Mesendoderm (in vitro differentiated cells): Measurements from ENCODE around the gene TBX3.

Experiments
- DNase-seq: peaks from one replicate; pipeline ENCODE4 v3.0.0; 2013
- H2AK5ac ChIP-seq: 2 replicates; pipeline ENCODE4 v1.6.1; 2013; ENCODE audit warnings: low read length, inconsistent platforms
- H2BK120ac ChIP-seq: 2 replicates; pipeline ENCODE4 v1.6.1; 2013; ENCODE audit warnings: low read depth, mild to moderate bottlenecking, low read length, moderate library complexity, mixed read lengths
- H2BK15ac ChIP-seq: replicated peaks from 2 replicates; pipeline ENCODE4 v1.6.1; 2013; ENCODE audit warnings: low read depth, mild to moderate bottlenecking, moderate library complexity
- H2BK5ac ChIP-seq: 2 replicates; pipeline ENCODE4 v1.6.1; 2013; ENCODE audit warnings: low read length, inconsistent platforms
- H3K18ac ChIP-seq: 2 replicates; pipeline ENCODE4 v1.6.1; 2013; ENCODE audit warnings: mild to moderate bottlenecking, low read length, mixed read lengths
- H3K23ac ChIP-seq: one replicate; pipeline ENCODE4 v1.6.1; 2013; ENCODE audit warnings: low read length
- H3K27ac ChIP-seq: 2 replicates; pipeline ENCODE4 v1.5.1; 2013; ENCODE audit warnings: low read depth, mild to moderate bottlenecking, inconsistent platforms, low read length, moderate library complexity
- H3K27me3 ChIP-seq: 2 replicates; pipeline ENCODE4 v1.6.1; 2013; ENCODE audit warnings: low read length, control low read depth, mild to moderate bottlenecking, inconsistent platforms; ENCODE audit not compliant: insufficient read depth, poor library complexity
- H3K36me3 ChIP-seq: 2 replicates; pipeline ENCODE4 v1.6.1; 2013; ENCODE audit warnings: low read length, inconsistent platforms; ENCODE audit not compliant: control insufficient read depth, insufficient read depth
- H3K4ac ChIP-seq: one replicate; pipeline ENCODE4 v1.6.1; 2013; ENCODE audit warnings: low read depth, mild to moderate bottlenecking, low read length, moderate library complexity
- H3K4me1 ChIP-seq: 2 replicates; pipeline ENCODE4 v1.6.1; 2013; ENCODE audit warnings: low read depth, low read length, inconsistent platforms; ENCODE audit not compliant: control insufficient read depth
- H3K4me2 ChIP-seq: 2 replicates; pipeline ENCODE4 v1.6.1; 2013; ENCODE audit warnings: low read length
- H3K4me3 ChIP-seq: 2 replicates; pipeline ENCODE4 v1.5.1; 2013; ENCODE audit warnings: mild to moderate bottlenecking, low read length
- H3K56ac ChIP-seq: one replicate; pipeline ENCODE4 v1.6.1; 2013; ENCODE audit warnings: low read length
- H3K79me1 ChIP-seq: 2 replicates; pipeline ENCODE4 v1.6.1; 2013; ENCODE audit warnings: low read length, inconsistent platforms
- H3K79me2 ChIP-seq: 2 replicates; pipeline ENCODE4 v1.6.1; 2013; ENCODE audit warnings: mild to moderate bottlenecking, low read length; ENCODE audit not compliant: control insufficient read depth, insufficient read depth
- H3K9ac ChIP-seq: 2 replicates; pipeline ENCODE4 v1.6.1; 2013; ENCODE audit warnings: low read length, inconsistent platforms
- H4K5ac ChIP-seq: one replicate; pipeline ENCODE4 v1.6.1; 2013; ENCODE audit warnings: low read length
- H4K8ac ChIP-seq: one replicate; pipeline ENCODE4 v1.6.1; 2013; ENCODE audit warnings: low read depth, mild to moderate bottlenecking, control low read depth, low read length, moderate library complexity
- WGBS: extraction: QIAGEN DNeasy Blood & Tissue Kit; methylation state at CpG from one replicate; pipeline ENCODE4 v1.1.7; 2013; ENCODE audit warnings: low lambda C conversion rate, missing lambda C conversion rate; ENCODE audit not compliant: insufficient coverage; ENCODE audit errors: extremely low coverage; 5-methylcytosine and 5-hydroxymethylcytosine counted together

The TBX3 gene

DNA sequence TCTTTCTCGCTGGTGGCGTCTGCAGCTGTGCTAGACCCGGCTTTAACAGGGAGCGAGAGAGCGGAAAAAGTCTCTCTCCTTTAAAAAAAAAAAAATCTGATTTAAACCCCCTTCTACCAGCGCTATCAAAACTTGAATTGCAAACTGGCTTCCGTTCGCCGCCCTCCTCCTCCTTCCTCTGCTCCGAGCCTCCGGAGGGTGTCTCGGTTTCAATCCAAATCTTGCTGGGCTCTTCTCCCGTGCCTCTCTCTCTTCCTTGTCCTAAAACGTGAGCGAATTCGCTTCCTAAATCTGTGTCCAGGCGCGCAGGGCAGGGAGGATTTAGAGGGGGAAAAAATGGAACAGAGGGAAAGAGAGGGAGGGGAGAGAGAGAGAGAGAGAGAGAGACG lies 272 bp downstream of the TBX3 start:
- Histone ChIP-seq H3K4me3 (peak overlapping the region; percentile 57), H3K27me3 (peaks cover 2% of the 10 kb centered on the region), H3K56ac (peak overlapping the region; percentile 84), H3K27ac (peak overlapping the region; percentile 84), H3K4me1 (peaks cover 20% of the 10 kb centered on the region), H4K8ac (no peak overlapping the region), H3K18ac (peak overlapping the region; percentile 93), H2BK15ac (no peak overlapping the region), H3K9ac (peak overlapping the region; percentile 80), H3K4me2 (peak overlapping the region; percentile 37), H2BK120ac (peak overlapping the region; percentile 67), H2BK5ac (peak overlapping the region; percentile 72), H3K36me3 (peaks cover 6% of the 10 kb centered on the region), H3K4ac (peak overlapping the region; percentile 88), H3K79me2 (peaks cover 49% of the 10 kb centered on the region), H4K5ac (no peak overlapping the region), H2AK5ac (no peak overlapping the region), H3K79me1 (peaks cover 8% of the 10 kb centered on the region), H3K23ac (no peak overlapping the region)
- no peak for DNase-seq
- no CpG with 5 or more reads among the region's 19 CpGs for WGBS

GRCh38 chr12:114682785-114683708 lies 928 bp downstream of the TBX3 start:
- no peak overlapping the region for H2BK15ac ChIP-seq
- H2BK5ac ChIP-seq: peak overlapping the region; percentile 49
- peaks cover 56% of the 10 kb centered on the region for H3K79me2 ChIP-seq
- peaks cover 14% of the 10 kb centered on the region for H3K79me1 ChIP-seq
- H3K9ac ChIP-seq: peak overlapping the region; percentile 80
- H3K36me3 ChIP-seq: peaks cover 10% of the 10 kb centered on the region
- peak overlapping the region; percentile 93 for H3K18ac ChIP-seq
- H4K5ac ChIP-seq: no peak overlapping the region
- peak overlapping the region; percentile 84 for H3K27ac ChIP-seq
- no peak overlapping the region for H4K8ac ChIP-seq
- H3K4me3 ChIP-seq: peak overlapping the region; percentile 57
- H3K4ac ChIP-seq: peak overlapping the region; percentile 88
- H3K23ac ChIP-seq: peak overlapping the region; percentile 67
- peak overlapping the region; percentile 37 for H3K4me2 ChIP-seq
- peaks cover 15% of the 10 kb centered on the region for H3K4me1 ChIP-seq
- peak; percentile 33 for DNase-seq
- H3K56ac ChIP-seq: peak overlapping the region; percentile 84
- no peak overlapping the region for H2AK5ac ChIP-seq
- no peaks in the 10 kb centered on the region for H3K27me3 ChIP-seq
- WGBS: no CpG with 5 or more reads among the region's 56 CpGs
- peak overlapping the region; percentile 67 for H2BK120ac ChIP-seq

GRCh38 chr12:114682106-114682784 lies 1.7 kb downstream of the TBX3 start:
- H3K9ac ChIP-seq: peak overlapping the region; percentile 80
- H3K4me2 ChIP-seq: peak overlapping the region; percentile 37
- peak overlapping the region; percentile 93 for H3K18ac ChIP-seq
- H3K56ac ChIP-seq: peak overlapping the region; percentile 84
- peak overlapping the region; percentile 49 for H2BK5ac ChIP-seq
- no peak overlapping the region for H2BK15ac ChIP-seq
- peaks cover 11% of the 10 kb centered on the region for H3K36me3 ChIP-seq
- no peak overlapping the region for H4K5ac ChIP-seq
- no peak overlapping the region for H4K8ac ChIP-seq
- peaks cover 58% of the 10 kb centered on the region for H3K79me2 ChIP-seq
- H2BK120ac ChIP-seq: no peak overlapping the region
- no peak overlapping the region for H3K27ac ChIP-seq
- H3K27me3 ChIP-seq: no peaks in the 10 kb centered on the region
- peaks cover 13% of the 10 kb centered on the region for H3K4me1 ChIP-seq
- peak overlapping the region; percentile 57 for H3K4me3 ChIP-seq
- peaks cover 14% of the 10 kb centered on the region for H3K79me1 ChIP-seq
- H3K4ac ChIP-seq: no peak overlapping the region
- no peak overlapping the region for H3K23ac ChIP-seq
- no peak overlapping the region for H2AK5ac ChIP-seq
- no CpG with 5 or more reads among the region's 10 CpGs for WGBS
- DNase-seq: no peak

- Histone ChIP-seq H3K4me2 (peak overlapping the region; percentile 80), H3K79me2 (peaks cover 58% of the 10 kb centered on the region), H3K36me3 (peaks cover 13% of the 10 kb centered on the region), H3K23ac (no peak overlapping the region), H2BK120ac (no peak overlapping the region), H3K4ac (no peak overlapping the region), H2AK5ac (no peak overlapping the region), H2BK5ac (peak overlapping the region; percentile 35), H3K18ac (peak overlapping the region; percentile 65), H3K9ac (peak overlapping the region; percentile 80), H3K27ac (no peak overlapping the region), H3K56ac (peak overlapping the region; percentile 86), H3K79me1 (peaks cover 16% of the 10 kb centered on the region), H4K8ac (no peak overlapping the region), H2BK15ac (no peak overlapping the region), H3K4me1 (peaks cover 11% of the 10 kb centered on the region), H3K4me3 (peak overlapping the region; percentile 84), H3K27me3 (no peaks in the 10 kb centered on the region), H4K5ac (no peak overlapping the region)
- no CpG with 5 or more reads among the region's 17 CpGs for WGBS
- no peak for DNase-seq
These were observed 2.7 kb downstream of the TBX3 start for GRCh38 chr12:114681116-114681871.

GRCh38 chr12:114680604-114681069 lies 3.3 kb downstream of the TBX3 start:
- no peak overlapping the region for H2BK120ac ChIP-seq
- no peak overlapping the region for H2AK5ac ChIP-seq
- no peak overlapping the region for H3K4ac ChIP-seq
- H3K18ac ChIP-seq: peak overlapping the region; percentile 42
- peaks cover 19% of the 10 kb centered on the region for H3K79me1 ChIP-seq
- H3K27me3 ChIP-seq: no peaks in the 10 kb centered on the region
- DNase-seq: no peak
- no peak overlapping the region for H4K5ac ChIP-seq
- H2BK15ac ChIP-seq: no peak overlapping the region
- H4K8ac ChIP-seq: no peak overlapping the region
- peak overlapping the region; percentile 80 for H3K9ac ChIP-seq
- peaks cover 14% of the 10 kb centered on the region for H3K4me1 ChIP-seq
- no CpG with 5 or more reads among the region's 11 CpGs for WGBS
- H3K23ac ChIP-seq: no peak overlapping the region
- H3K79me2 ChIP-seq: peaks cover 58% of the 10 kb centered on the region
- H3K4me2 ChIP-seq: peak overlapping the region; percentile 80
- peak overlapping the region; percentile 84 for H3K4me3 ChIP-seq
- no peak overlapping the region for H2BK5ac ChIP-seq
- peaks cover 16% of the 10 kb centered on the region for H3K36me3 ChIP-seq
- H3K56ac ChIP-seq: peak overlapping the region; percentile 85
- no peak overlapping the region for H3K27ac ChIP-seq
